MM.1S (cell line): ENCODE measurements around the gene CDK17.

Experiments used
- CTCF ChIP-seq: fragments of 300-600 bp; sonication (generic); IDR thresholded peaks from 2 replicates; pipeline ENCODE4 v1.5.1; 2016; ENCODE audit warnings: antibody characterized with exemption, low read length, mixed read lengths
- EZH2phosphoT487 ChIP-seq: fragments of 300-600 bp; sonication (generic); IDR thresholded peaks from 2 replicates; pipeline ENCODE4 v1.6.1; 2018; ENCODE audit warnings: antibody characterized with exemption, low read length

DNA sequence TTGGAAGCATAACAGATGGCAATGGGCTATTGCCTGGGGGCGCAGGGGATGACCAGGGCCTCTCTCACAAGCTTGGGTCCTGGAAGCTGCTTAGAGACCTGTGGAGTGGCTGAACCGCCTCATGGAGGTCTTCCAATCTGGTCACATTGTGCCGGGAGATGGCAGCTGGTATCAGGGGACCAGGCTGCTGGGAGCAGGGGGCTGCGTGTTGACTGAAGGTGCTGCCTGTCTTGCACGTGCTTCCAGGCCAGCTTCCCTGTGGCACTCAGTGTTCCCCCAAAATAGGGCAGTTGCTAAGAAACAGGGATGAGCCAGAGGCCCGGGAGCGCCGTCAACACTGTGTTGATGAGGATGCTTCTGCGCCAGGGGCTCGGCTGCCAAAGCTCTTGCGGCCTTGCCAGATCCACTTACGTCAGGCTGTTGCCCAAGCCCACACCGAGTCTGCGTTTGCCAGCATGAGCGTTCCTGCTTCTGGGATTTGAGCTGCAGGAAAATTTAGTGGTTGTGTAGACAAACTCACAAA lies 166.2 kb downstream of the CDK17 start:
- TF ChIP-seq EZH2phosphoT487 (no peak), CTCF (no peak)
